Fibroblast of mammary gland (primary cell): Measurements from ENCODE around the gene UTP4.
A peak's percentile ranks its signal among the peaks of the same experiment; 100 is the strongest.
"Not testable (repeated sequence)": the region's sequence is repeated elsewhere in the genome, so short reads cannot be mapped to it uniquely, and the experiment has no call there.

Experiments
- DNase-seq: peaks from one replicate; pipeline ENCODE4 v3.0.0-alpha.2; 2010; ENCODE audit warnings: low read depth
- H3K4me3 ChIP-seq: 2 replicates; pipeline ENCODE4 v1.5.1; 2011; ENCODE audit warnings: low read depth, mild to moderate bottlenecking, low read length, moderate library complexity; ENCODE audit not compliant: control insufficient read depth
- TF ChIP-seq, protein P1 (sequence below): conservative IDR thresholded peaks from 2 replicates; pipeline ENCODE4 v1.5.1; 2011; ENCODE audit warnings: low read depth, low read length, inconsistent platforms; ENCODE audit not compliant: control insufficient read depth, insufficient read depth

The UTP4 gene

DNA sequence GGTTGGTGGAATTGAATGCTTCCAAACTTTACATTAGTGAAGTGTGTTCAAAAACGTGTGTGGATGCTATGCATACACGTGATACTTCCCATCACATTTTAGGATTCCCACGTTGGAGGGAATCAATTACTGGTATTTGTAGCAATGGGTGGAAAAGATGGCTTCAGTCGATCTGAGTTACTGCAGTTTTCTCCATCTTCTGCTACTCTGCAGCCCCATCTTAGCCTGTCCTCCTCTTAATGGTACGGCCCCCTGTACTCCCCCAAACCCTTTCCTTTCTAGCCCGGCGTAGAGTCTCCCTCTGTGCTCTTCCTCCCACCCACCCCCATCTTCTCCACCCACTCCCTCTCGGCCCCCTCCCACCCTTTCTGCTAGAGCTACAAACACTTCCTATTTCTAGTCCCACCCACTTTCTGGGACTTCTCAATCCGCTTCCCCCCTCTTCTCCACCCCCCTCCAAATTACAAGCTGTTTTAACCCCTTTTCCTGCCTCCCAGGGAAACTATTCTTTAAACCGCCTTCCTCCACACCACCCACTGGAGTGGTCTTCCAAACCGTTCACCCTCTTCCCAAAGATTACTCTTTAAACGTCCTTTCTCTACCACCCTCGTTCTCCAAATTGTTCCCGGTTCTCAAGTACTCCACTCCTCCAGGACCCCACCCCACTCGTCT lies 1.1 kb upstream of the UTP4 start:
- H3K4me3 ChIP-seq = peak overlapping the region; percentile 95
- DNase-seq = no peak
- TF ChIP-seq, protein P1, sequence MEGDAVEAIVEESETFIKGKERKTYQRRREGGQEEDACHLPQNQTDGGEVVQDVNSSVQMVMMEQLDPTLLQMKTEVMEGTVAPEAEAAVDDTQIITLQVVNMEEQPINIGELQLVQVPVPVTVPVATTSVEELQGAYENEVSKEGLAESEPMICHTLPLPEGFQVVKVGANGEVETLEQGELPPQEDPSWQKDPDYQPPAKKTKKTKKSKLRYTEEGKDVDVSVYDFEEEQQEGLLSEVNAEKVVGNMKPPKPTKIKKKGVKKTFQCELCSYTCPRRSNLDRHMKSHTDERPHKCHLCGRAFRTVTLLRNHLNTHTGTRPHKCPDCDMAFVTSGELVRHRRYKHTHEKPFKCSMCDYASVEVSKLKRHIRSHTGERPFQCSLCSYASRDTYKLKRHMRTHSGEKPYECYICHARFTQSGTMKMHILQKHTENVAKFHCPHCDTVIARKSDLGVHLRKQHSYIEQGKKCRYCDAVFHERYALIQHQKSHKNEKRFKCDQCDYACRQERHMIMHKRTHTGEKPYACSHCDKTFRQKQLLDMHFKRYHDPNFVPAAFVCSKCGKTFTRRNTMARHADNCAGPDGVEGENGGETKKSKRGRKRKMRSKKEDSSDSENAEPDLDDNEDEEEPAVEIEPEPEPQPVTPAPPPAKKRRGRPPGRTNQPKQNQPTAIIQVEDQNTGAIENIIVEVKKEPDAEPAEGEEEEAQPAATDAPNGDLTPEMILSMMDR = no peak

DNA sequence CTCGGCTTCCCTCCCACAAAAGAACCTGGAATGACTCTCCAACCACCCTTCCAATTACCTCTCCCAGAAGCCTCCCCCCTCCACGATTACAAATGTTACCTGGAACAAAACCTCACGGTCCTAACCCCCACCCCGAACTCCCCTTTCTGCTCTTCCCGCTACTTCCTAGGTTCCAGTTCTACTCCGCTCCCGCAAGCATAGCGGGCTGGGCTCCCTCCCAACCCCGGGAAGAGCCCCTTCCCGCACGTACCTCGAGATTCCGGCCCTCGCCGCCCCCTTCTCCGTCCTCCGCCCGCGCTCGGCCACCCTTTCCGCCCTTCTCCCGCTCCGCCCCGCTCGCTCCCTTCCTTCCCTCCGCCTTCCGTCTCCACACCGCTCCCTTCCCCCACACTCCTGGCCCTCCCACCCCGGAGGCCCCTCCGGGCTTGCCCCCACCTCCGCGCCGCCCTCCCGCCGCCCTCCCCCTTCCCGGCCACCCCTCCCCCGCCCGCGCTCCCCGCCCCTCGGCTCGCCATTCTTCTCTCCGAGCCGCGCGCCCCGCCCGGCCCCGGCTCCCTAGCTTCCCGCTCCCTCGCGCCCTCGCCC lies 518 bp upstream of the UTP4 start:
- peak overlapping the region; percentile 95 for H3K4me3 ChIP-seq

DNA sequence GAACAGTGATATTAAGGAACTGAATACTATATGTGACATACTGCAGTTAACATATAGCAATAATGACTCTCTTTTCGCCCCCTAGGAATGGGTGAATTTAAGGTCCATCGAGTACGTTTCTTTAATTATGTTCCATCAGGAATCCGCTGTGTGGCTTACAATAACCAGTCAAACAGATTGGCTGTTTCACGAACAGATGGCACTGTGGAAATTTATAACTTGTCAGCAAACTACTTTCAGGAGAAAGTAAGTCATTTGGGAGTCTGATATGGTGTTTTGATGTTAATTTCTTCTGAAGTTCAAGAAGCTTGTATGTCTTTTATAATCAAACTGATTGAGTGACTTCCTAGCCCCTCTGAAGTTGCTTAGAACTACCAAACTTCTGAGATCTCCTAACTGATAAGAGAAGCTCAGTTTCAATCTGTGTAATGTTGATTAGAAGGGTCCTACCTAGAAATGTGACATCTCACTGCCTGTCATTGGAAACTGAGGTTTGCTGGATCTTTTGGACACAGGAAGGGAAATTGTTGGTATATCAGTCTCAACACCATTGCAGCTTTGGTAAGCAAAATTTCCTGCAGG lies 1.0 kb downstream of the UTP4 start:
- H3K4me3 ChIP-seq = peak overlapping the region; percentile 90
- DNase-seq = no peak
- TF ChIP-seq, protein P1 = no peak

More for the DNA sequence above, 518 bp upstream of the UTP4 start:
- peak; percentile 78 for DNase-seq
- TF ChIP-seq, protein P1 = no peak

DNA sequence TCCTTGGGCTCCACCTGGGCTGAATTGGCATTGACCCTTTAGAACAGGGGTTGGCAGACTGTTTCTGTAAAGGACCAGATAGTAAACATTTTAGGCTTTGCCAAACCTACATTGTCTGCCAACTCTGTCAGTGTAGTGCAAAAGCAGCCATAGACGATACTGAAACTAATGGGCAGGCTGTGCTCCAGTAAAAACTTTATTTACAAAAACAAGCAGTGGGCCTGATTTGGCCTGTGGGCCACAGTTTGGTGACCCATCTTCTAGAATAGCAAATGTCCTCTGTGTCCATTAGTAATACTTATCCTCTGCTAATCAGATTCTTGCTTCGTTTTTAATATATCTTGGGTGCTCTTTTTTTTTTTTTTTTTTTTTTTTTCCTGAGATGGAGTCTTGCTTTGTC lies 6.2 kb downstream of the UTP4 start:
- no peak overlapping the region for H3K4me3 ChIP-seq
- TF ChIP-seq, protein P1 = no peak
- no peak for DNase-seq

- not testable (repeated sequence) for DNase-seq, H3K4me3 ChIP-seq
Measured at GRCh38 chr16:69139464-69139863, 7.0 kb downstream of the UTP4 start.

GRCh38 chr16:69141014-69141413 lies 8.6 kb downstream of the UTP4 start:
- DNase-seq = peak; percentile 66
- H3K4me3 ChIP-seq = no peak overlapping the region
- TF ChIP-seq, protein P1 = no peak

DNA sequence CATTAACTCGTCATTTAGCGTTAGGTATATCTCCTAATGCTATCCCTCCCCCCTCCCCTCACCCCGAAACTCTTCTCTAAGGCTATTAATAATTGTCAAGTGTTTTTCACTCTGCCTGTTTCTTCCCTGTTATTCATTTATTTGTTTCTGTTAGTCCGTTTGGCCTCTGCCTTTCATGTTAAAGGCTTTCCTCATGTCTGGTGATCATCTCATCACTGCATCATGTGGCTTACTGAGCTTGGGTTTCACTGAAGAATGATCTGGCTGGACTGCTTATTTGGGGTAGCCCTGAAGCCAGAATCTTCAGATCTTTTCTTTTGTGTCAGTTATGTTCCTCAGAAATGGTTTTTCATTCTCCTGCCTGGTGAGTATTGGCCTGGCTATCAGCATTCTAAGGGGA lies 9.5 kb downstream of the UTP4 start:
- no peak for DNase-seq
- TF ChIP-seq, protein P1 = no peak
- no peak overlapping the region for H3K4me3 ChIP-seq
